Spleen (tissue), 11 donors: ENCODE results near the gene MEIOSIN. TPM values are rescaled to one million over a fixed set of nuclear protein-coding genes. Genes with fewer than 3 reads are reported as not detected.

Experiments used
- DNase-seq: peaks from one replicate; pipeline ENCODE4 v3.0.0-alpha.2; 2020
- H3K27ac ChIP-seq, 8 donors: fragments of 200-600 bp; sonication (generic) in 7 of 8; 1 replicate in 4 of 8; 2 replicates in 4 of 8; pipeline versions ENCODE4 v1.5.0 to v1.8.0; 2016 to 2021; ENCODE audit warnings: inconsistent platforms in 4 of 8, mild to moderate bottlenecking in 4 of 8, moderate library complexity in 1 of 8
- H3K27me3 ChIP-seq, 7 donors: fragments of 200-600 bp; sonication (generic) in 6 of 7; replicated peaks in 1 of 7; 1 replicate in 4 of 7; 2 replicates in 3 of 7; pipeline versions ENCODE4 v1.5.0 to v1.8.0; 2016 to 2021; ENCODE audit warnings: inconsistent platforms in 3 of 7, mild to moderate bottlenecking in 1 of 7
- H3K36me3 ChIP-seq, 6 donors: fragments of 200-600 bp; sonication (generic) in 5 of 6; 1 replicate in 4 of 6; 2 replicates in 2 of 6; pipeline versions ENCODE4 v1.5.0 to v1.8.0; 2016 to 2021; ENCODE audit warnings: inconsistent platforms in 2 of 6
- H3K4me1 ChIP-seq, 6 donors: fragments of 200-600 bp; sonication (generic) in 5 of 6; 1 replicate in 3 of 6; 2 replicates in 3 of 6; pipeline versions ENCODE4 v1.5.0 to v1.8.0; 2016 to 2021; ENCODE audit warnings: inconsistent platforms in 3 of 6
- H3K4me3 ChIP-seq, 8 donors: fragments of 200-600 bp; sonication (generic) in 7 of 8; 1 replicate in 4 of 8; 2 replicates in 4 of 8; pipeline versions ENCODE4 v1.5.0 to v1.8.0; 2016 to 2021; ENCODE audit warnings: inconsistent platforms in 4 of 8, mild to moderate bottlenecking in 4 of 8, moderate library complexity in 2 of 8
- H3K9me3 ChIP-seq, 8 donors: fragments of 200-600 bp; sonication (generic) in 7 of 8; 1 replicate in 4 of 8; 2 replicates in 4 of 8; pipeline versions ENCODE4 v1.5.0 to v1.8.0; 2016 to 2021; ENCODE audit warnings: inconsistent platforms in 4 of 8
- POLR2A ChIP-seq, 3 donors: fragments of 450-650 bp; IDR thresholded peaks; one replicate each; pipeline ENCODE4 v1.5.1; 2017; ENCODE audit warnings: antibody characterized with exemption in 3 of 3, mild to moderate bottlenecking in 1 of 3
- POLR2AphosphoS5 ChIP-seq, 3 donors: sonication (generic); formaldehyde crosslinking; IDR thresholded peaks; one replicate each; pipeline ENCODE4 v1.5.1; 2017; ENCODE audit warnings: antibody characterized with exemption in 3 of 3
- WGBS, 5 donors: extraction: QIAGEN DNeasy Blood & Tissue Kit in 3 of 5; methylation state at CpG; one replicate each; pipeline versions ENCODE4 v1.1.5 to v1.1.7; 2013 to 2018; 5-methylcytosine and 5-hydroxymethylcytosine counted together
- intact Hi-C: fragments of 100-400 bp; cut with DNase I; formaldehyde crosslinking; loops from one replicate; pipeline ENCODE4 v1.15.0; 2023; ENCODE audit warnings: low total_unique reads
- polyA plus RNA-seq, 3 donors: library from polyadenylated mRNA; stranded (reverse); fragments of 200-250 nt; gene quantifications; one replicate each; pipeline ENCODE4 v1.2.1, GENCODE V29; 2013
- total RNA-seq, 7 donors: library from RNA; depleted of rRNA in 3 of 7; stranded (reverse); fragments of >200 nt in 3 of 7; fragmentation: NEBNext Ultra II Directional in 4 of 7; extraction: Animal tissue kit (Norgen Biotek cat#: 25700) in 4 of 7; gene quantifications; one replicate each; pipeline versions ENCODE4 v1.1.0 to v1.2.1, GENCODE V29; 2016 to 2021
- TF ChIP-seq, protein P1 (sequence below), 11 experiments: fragments of 200-600 bp in 7 of 11; fragments of 450-650 bp in 4 of 11; sonication (generic) in 4 of 11; IDR thresholded peaks in 8 of 11; conservative IDR thresholded peaks in 3 of 11; 1 replicate in 7 of 11; 2 replicates in 4 of 11; pipeline versions ENCODE4 v1.4.0 to v1.8.0; 2016 to 2021; ENCODE audit warnings: antibody characterized with exemption in 11 of 11, inconsistent platforms in 4 of 11, mild to moderate bottlenecking in 1 of 11
- donor health status: healthy with polysubstance abuse.
- donor health status: DM: no; HTN: no; CAD: no; lungs with moderate emphysema.
- donor health status: DM: no; HTN: no; CAD: no.
- donor health status: Bipolar disorder and iron deficiency.
- donor health status: healthy.
- donor health status: DM: no; HTN: no; CAD: no.
- donor health status: DM: yes; HTN: yes; CAD: no.

Gene MEIOSIN
- total and polyA plus RNA-seq, 10 donors = 0.02 TPM; not detected in 9

GRCh38 chr19:45758921-45759320, 25.7 kb downstream of the MEIOSIN start:
- no peak for DNase-seq
- Histone ChIP-seq H3K27ac (no peak overlapping the region), H3K36me3 (no peaks in the 10 kb centered on the region), H3K4me1 (peaks cover 0 to under 1% (median 0%) of the 10 kb centered on the region in 6 donors), H3K9me3 (no peaks in the 10 kb centered on the region), H3K27me3 (peaks cover 0 to 25% (median 0%) of the 10 kb centered on the region in 7 donors), H3K4me3 (no peak overlapping the region)
- 72 to 88% (median 82%) methylated on average over 9 of the region's 9 CpGs for WGBS, 5 donors
- intact Hi-C loops = no loop called here
- TF ChIP-seq, protein P1, sequence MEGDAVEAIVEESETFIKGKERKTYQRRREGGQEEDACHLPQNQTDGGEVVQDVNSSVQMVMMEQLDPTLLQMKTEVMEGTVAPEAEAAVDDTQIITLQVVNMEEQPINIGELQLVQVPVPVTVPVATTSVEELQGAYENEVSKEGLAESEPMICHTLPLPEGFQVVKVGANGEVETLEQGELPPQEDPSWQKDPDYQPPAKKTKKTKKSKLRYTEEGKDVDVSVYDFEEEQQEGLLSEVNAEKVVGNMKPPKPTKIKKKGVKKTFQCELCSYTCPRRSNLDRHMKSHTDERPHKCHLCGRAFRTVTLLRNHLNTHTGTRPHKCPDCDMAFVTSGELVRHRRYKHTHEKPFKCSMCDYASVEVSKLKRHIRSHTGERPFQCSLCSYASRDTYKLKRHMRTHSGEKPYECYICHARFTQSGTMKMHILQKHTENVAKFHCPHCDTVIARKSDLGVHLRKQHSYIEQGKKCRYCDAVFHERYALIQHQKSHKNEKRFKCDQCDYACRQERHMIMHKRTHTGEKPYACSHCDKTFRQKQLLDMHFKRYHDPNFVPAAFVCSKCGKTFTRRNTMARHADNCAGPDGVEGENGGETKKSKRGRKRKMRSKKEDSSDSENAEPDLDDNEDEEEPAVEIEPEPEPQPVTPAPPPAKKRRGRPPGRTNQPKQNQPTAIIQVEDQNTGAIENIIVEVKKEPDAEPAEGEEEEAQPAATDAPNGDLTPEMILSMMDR (IDR thresholded peaks at IDR 0.05 in 8 of 11, conservative IDR thresholded peaks at IDR 0.05 in 3 of 11) = no peak
- TF ChIP-seq POLR2AphosphoS5 (IDR thresholded peaks at IDR 0.05) = no peak
- no peak for TF ChIP-seq POLR2A (IDR thresholded peaks at IDR 0.05)

DNA sequence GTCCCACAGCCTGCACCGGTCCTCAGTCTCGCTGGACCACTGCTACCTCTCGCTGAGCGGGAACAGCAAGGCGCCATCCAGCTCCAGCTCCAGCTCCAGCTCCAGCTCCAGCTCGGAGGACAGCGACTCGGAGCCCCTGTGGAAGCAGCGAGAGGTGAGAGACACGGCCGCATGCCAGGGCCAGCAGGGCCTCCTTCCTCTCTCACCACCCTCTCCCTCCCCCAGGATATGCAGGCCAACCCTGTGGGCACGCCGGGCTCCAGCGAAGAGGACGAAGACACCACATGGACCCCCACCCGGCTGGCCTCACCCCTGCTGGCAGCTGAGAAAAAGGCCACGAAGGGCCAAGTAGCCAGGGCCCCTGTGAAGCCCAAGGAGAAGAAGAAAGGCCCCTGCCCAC, 28.5 kb downstream of the MEIOSIN start:
- Histone ChIP-seq H3K27me3 (peaks cover 0 to 53% (median 0%) of the 10 kb centered on the region in 7 donors), H3K36me3 (no peaks in the 10 kb centered on the region), H3K27ac (no peak overlapping the region), H3K4me3 (no peak overlapping the region), H3K9me3 (no peaks in the 10 kb centered on the region), H3K4me1 (peaks cover 0 to 28% (median 15%) of the 10 kb centered on the region in 6 donors)
- no peak for DNase-seq
- intact Hi-C loops = no loop called here
- TF ChIP-seq POLR2A (IDR thresholded peaks at IDR 0.05) = no peak
- WGBS, 5 donors = 74 to 88% (median 82%) methylated on average over 6 to 17 of the region's 17 CpGs

GRCh38 chr19:45762870-45763631, 29.8 kb downstream of the MEIOSIN start:
- Histone ChIP-seq H3K4me1 (peaks cover 0 to 41% (median 25%) of the 10 kb centered on the region in 6 donors), H3K27me3 (peaks cover 0 to 62% (median 10%) of the 10 kb centered on the region in 7 donors), H3K36me3 (no peaks in the 10 kb centered on the region), H3K27ac (no peak overlapping the region), H3K9me3 (no peaks in the 10 kb centered on the region), H3K4me3 (no peak overlapping the region)
- DNase-seq = no peak
- TF ChIP-seq POLR2AphosphoS5 (IDR thresholded peaks at IDR 0.05) (no peak), POLR2A (IDR thresholded peaks at IDR 0.05) (no peak)
- TF ChIP-seq, protein P1 (IDR thresholded peaks at IDR 0.05 in 8 of 11, conservative IDR thresholded peaks at IDR 0.05 in 3 of 11) = no peak
- intact Hi-C loops = no loop called here
- WGBS, 5 donors = 81 to 89% (median 87%) methylated on average over 7 to 15 of the region's 15 CpGs

- Histone ChIP-seq H3K9me3 (no peaks in the 10 kb centered on the region), H3K27ac (peak overlapping the region in 3 of 8 donors; percentile 11 to 89 (median 36)), H3K27me3 (peaks cover 0 to 69% (median 11%) of the 10 kb centered on the region in 7 donors), H3K4me3 (no peak overlapping the region), H3K4me1 (peaks cover 0 to 49% (median 28%) of the 10 kb centered on the region in 6 donors), H3K36me3 (no peaks in the 10 kb centered on the region)
- 63 to 75% (median 66%) methylated on average over 8 to 27 of the region's 27 CpGs for WGBS, 5 donors
- TF ChIP-seq POLR2AphosphoS5 (IDR thresholded peaks at IDR 0.05) = peak in 2 of 3 donors; percentile 53 to 59
- TF ChIP-seq, protein P1 (IDR thresholded peaks at IDR 0.05 in 8 of 11, conservative IDR thresholded peaks at IDR 0.05 in 3 of 11) = no peak
- no peak for TF ChIP-seq POLR2A (IDR thresholded peaks at IDR 0.05)
- intact Hi-C loops = no loop called here
- no peak for DNase-seq
Observed at GRCh38 chr19:45763691-45764294, 30.6 kb downstream of the MEIOSIN start.
